Neural cell (in vitro differentiated cells): ENCODE measurements around the gene LBX2. TPM values are rescaled to one million over a fixed set of nuclear protein-coding genes. Genes with fewer than 3 reads are reported as not detected.

Experiments used
- H2AFZ ChIP-seq: fragments of 200-600, 300-800 bp; sonication (generic), shearing (Covaris generic); 2 replicates; pipeline ENCODE4 v1.6.0; 2014; ENCODE audit warnings: low read depth, mild to moderate bottlenecking, antibody characterized with exemption, low read length, moderate library complexity
- H3F3A ChIP-seq: fragments of 200-600 bp; shearing (Covaris generic); 2 replicates; pipeline ENCODE4 v1.6.1; 2016; ENCODE audit warnings: mild to moderate bottlenecking, moderate library complexity, mixed read lengths, antibody characterized with exemption, low read length; ENCODE audit not compliant: insufficient read depth, poor library complexity, severe bottlenecking
- H3K27ac ChIP-seq: fragments of 200-600, 300-800 bp; sonication (generic), shearing (Covaris generic); 2 replicates; pipeline ENCODE4 v1.5.1; 2014; ENCODE audit warnings: mild to moderate bottlenecking, low read length, moderate library complexity
- H3K27me3 ChIP-seq: fragments of 300-800, 200-600 bp; sonication (generic), shearing (Covaris generic); 2 replicates; pipeline ENCODE4 v1.6.0; 2014; ENCODE audit warnings: mild to moderate bottlenecking, low read depth, low read length, moderate library complexity; ENCODE audit not compliant: insufficient read depth
- H3K36me3 ChIP-seq: fragments of 300-800, 200-600 bp; sonication (generic), shearing (Covaris generic); 2 replicates; pipeline ENCODE4 v1.5.1; 2014; ENCODE audit warnings: mild to moderate bottlenecking, antibody characterized with exemption, low read length, moderate library complexity; ENCODE audit not compliant: insufficient read depth
- H3K4me2 ChIP-seq: fragments of 300-800, 200-600 bp; sonication (generic), shearing (Covaris generic); 2 replicates; pipeline ENCODE4 v1.6.0; 2014; ENCODE audit warnings: mild to moderate bottlenecking, low read length
- H3K4me3 ChIP-seq: fragments of 300-800, 200-600 bp; sonication (generic), shearing (Covaris generic); 2 replicates; pipeline ENCODE4 v1.5.1; 2014; ENCODE audit warnings: mild to moderate bottlenecking, low read length, moderate library complexity
- H3K79me2 ChIP-seq: fragments of 200-600 bp; shearing (Covaris generic); replicated peaks from 2 replicates; pipeline ENCODE4 v1.6.0; 2014; ENCODE audit warnings: mild to moderate bottlenecking, low read length, moderate library complexity; ENCODE audit not compliant: insufficient read depth
- H3K9ac ChIP-seq: fragments of 300-800, 200-600 bp; sonication (generic), shearing (Covaris generic); 2 replicates; pipeline ENCODE4 v1.6.1; 2016; ENCODE audit warnings: mild to moderate bottlenecking, low read length, mixed read lengths
- H3K9me2 ChIP-seq: fragments of 200-600 bp; shearing (Covaris generic); 2 replicates; pipeline ENCODE4 v1.6.1; 2016; ENCODE audit warnings: mild to moderate bottlenecking, low read length, mixed read lengths; ENCODE audit not compliant: insufficient read depth
- H3K9me3 ChIP-seq: fragments of 200-600, 300-800 bp; sonication (generic), shearing (Covaris generic); 2 replicates; pipeline ENCODE4 v1.6.1; 2016; ENCODE audit warnings: mild to moderate bottlenecking, mixed run types, low read length, moderate library complexity, mixed read lengths
- H4K20me1 ChIP-seq: fragments of 200-600 bp; shearing (Covaris generic); 2 replicates; pipeline ENCODE4 v1.6.1; 2016; ENCODE audit warnings: mild to moderate bottlenecking, mixed run types; ENCODE audit not compliant: insufficient read depth
- EP300 ChIP-seq: fragments of 450-650 bp; conservative IDR thresholded peaks from 2 replicates; pipeline ENCODE4 v1.6.1; 2014; ENCODE audit warnings: antibody characterized with exemption, mild to moderate bottlenecking, moderate library complexity; ENCODE audit not compliant: poor library complexity, severe bottlenecking
- EZH2 ChIP-seq: fragments of 200-600, 300-800 bp; shearing (Covaris generic), sonication (generic); IDR thresholded peaks from 2 replicates; pipeline ENCODE4 v1.6.1; 2014; ENCODE audit warnings: antibody characterized with exemption, low read length, borderline replicate concordance, mild to moderate bottlenecking; ENCODE audit not compliant: insufficient read depth, poor library complexity, severe bottlenecking
- MXI1 ChIP-seq: fragments of 450-650 bp; conservative IDR thresholded peaks from 2 replicates; pipeline ENCODE4 v1.6.1; 2014; ENCODE audit warnings: antibody characterized with exemption, mild to moderate bottlenecking; ENCODE audit not compliant: poor library complexity, severe bottlenecking
- POLR2AphosphoS5 ChIP-seq: IDR thresholded peaks from 2 replicates; pipeline ENCODE4 v1.6.1; 2012
- RAD21 ChIP-seq: fragments of 450-650 bp; conservative IDR thresholded peaks from 2 replicates; pipeline ENCODE4 v1.6.1; 2014; ENCODE audit warnings: antibody characterized with exemption, mild to moderate bottlenecking, moderate library complexity
- SMC3 ChIP-seq: fragments of 450-650 bp; conservative IDR thresholded peaks from 2 replicates; pipeline ENCODE4 v1.6.1; 2014; ENCODE audit warnings: antibody characterized with exemption, mild to moderate bottlenecking, moderate library complexity; ENCODE audit not compliant: poor library complexity
- TAF1 ChIP-seq: IDR thresholded peaks from 2 replicates; pipeline ENCODE4 v1.6.1; 2012; ENCODE audit warnings: low read depth
- polyA plus RNA-seq: library from polyadenylated mRNA; depleted of rRNA; stranded (reverse); fragments of >200 nt; gene quantifications from 2 replicates; pipeline ENCODE4 v1.2.3, GENCODE V29; 2014
- TF ChIP-seq, protein P1 (sequence below): IDR thresholded peaks from 2 replicates; pipeline ENCODE4 v1.6.1; 2012; ENCODE audit warnings: borderline replicate concordance
- TF ChIP-seq, protein P2 (sequence below): fragments of 450-650 bp; IDR thresholded peaks from 2 replicates; pipeline ENCODE4 v1.5.1; 2014; ENCODE audit warnings: antibody characterized with exemption, mild to moderate bottlenecking, moderate library complexity; ENCODE audit not compliant: poor library complexity, severe bottlenecking

LBX2 gene
- polyA plus RNA-seq, 1 donor from 2014 or later = not detected

DNA sequence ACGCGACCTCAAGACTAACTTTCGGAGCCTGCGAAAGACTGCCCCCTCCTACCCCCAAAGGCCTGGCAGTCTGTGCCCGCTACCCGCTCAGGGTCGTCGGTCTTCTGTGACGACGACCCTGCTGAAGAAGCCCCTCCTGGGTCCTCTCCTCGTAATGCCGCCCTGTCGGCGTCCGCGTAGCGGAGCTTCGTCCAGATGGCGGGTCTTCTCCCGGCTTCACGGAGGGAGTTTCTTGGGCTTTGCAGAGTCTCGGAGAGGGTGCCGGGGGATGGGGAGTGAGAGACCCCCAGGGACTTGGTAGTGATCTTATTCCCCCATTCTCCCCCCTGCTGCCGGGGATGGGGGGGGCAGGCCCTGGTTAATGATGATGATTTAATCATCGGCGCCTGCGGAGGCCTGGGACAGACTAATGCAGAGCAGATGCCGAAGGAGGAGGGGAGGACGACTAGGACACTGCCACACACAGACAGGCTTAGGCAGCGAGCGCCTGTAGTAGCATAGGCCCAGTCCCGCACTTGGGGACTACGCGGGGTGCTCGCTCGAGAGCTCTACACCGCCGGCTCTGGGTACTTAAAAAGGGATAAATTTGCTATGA lies 8.6 kb upstream of the LBX2 start:
- Histone ChIP-seq H3K27ac (peak overlapping the region; percentile 98), H3F3A (peaks cover 3% of the 10 kb centered on the region), H4K20me1 (no peaks in the 10 kb centered on the region), H3K27me3 (peaks cover 75% of the 10 kb centered on the region), H3K36me3 (peaks cover 7% of the 10 kb centered on the region), H3K4me3 (peak overlapping the region; percentile 70), H3K9me3 (no peaks in the 10 kb centered on the region), H3K9ac (peak overlapping the region; percentile 92), H3K79me2 (peaks cover 6% of the 10 kb centered on the region), H2AFZ (peak overlapping the region; percentile 88), H3K9me2 (no peaks in the 10 kb centered on the region), H3K4me2 (peak overlapping the region; percentile 57)
- TF ChIP-seq, protein P1, sequence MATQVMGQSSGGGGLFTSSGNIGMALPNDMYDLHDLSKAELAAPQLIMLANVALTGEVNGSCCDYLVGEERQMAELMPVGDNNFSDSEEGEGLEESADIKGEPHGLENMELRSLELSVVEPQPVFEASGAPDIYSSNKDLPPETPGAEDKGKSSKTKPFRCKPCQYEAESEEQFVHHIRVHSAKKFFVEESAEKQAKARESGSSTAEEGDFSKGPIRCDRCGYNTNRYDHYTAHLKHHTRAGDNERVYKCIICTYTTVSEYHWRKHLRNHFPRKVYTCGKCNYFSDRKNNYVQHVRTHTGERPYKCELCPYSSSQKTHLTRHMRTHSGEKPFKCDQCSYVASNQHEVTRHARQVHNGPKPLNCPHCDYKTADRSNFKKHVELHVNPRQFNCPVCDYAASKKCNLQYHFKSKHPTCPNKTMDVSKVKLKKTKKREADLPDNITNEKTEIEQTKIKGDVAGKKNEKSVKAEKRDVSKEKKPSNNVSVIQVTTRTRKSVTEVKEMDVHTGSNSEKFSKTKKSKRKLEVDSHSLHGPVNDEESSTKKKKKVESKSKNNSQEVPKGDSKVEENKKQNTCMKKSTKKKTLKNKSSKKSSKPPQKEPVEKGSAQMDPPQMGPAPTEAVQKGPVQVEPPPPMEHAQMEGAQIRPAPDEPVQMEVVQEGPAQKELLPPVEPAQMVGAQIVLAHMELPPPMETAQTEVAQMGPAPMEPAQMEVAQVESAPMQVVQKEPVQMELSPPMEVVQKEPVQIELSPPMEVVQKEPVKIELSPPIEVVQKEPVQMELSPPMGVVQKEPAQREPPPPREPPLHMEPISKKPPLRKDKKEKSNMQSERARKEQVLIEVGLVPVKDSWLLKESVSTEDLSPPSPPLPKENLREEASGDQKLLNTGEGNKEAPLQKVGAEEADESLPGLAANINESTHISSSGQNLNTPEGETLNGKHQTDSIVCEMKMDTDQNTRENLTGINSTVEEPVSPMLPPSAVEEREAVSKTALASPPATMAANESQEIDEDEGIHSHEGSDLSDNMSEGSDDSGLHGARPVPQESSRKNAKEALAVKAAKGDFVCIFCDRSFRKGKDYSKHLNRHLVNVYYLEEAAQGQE = peak; percentile 76
- TF ChIP-seq POLR2AphosphoS5 (no peak), MXI1 (no peak), SMC3 (no peak)

DNA sequence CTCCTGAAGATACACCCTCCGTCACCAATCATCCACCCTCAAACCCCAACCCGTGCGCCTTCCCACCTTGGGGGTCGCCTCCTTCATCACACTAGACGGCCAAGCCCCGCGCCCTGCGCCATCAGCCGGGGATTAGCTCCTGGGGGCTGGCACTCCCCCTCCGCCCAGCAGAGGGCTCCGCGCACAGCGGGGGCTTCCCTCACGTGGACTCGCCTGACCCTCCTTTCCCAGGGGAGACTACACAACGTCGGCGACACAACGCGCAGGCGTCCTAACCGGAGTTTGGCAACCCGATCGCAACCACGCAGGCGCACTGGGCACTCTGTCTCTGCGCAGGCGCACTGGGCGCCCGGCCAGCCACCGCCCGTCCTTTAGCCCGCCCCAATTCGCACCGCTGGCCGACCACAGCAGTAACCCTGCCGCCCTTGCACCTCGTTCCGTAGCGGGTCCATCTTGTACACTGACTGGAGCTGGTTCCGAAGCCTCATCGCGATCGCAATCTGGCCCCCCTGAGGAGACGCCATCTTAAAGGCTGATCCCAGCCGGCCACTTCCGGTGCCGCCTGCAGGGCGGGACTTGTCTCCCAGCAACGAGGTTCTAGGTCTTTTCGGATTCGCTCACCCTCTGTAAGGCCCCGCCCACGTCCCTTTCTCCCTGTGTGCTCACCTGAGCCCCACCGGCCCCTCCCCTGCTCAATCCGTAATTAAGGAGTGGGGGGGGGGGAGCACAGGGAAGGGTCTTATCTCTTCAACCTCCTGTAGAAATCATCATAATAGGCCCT lies 7.9 kb upstream of the LBX2 start, which contains the start of gene PCGF1:
Gene PCGF1, minus strand, starts transcription at position 551 of the 781 bp plus-strand sequence. Its CDS starts 27 bp downstream, at position 524.
- H3K9ac ChIP-seq = peak within 1 kb of the TSS; percentile 92
- peak within 1 kb of the TSS; percentile 88 for H2AFZ ChIP-seq
- peak; percentile 72 for TF ChIP-seq SMC3
- TF ChIP-seq, protein P1 = peak; percentile 16
- TF ChIP-seq TAF1 = peak; percentile 91
- TF ChIP-seq RAD21 = peak; percentile 59
- TF ChIP-seq MXI1 = peak; percentile 75
- TF ChIP-seq, protein P2, sequence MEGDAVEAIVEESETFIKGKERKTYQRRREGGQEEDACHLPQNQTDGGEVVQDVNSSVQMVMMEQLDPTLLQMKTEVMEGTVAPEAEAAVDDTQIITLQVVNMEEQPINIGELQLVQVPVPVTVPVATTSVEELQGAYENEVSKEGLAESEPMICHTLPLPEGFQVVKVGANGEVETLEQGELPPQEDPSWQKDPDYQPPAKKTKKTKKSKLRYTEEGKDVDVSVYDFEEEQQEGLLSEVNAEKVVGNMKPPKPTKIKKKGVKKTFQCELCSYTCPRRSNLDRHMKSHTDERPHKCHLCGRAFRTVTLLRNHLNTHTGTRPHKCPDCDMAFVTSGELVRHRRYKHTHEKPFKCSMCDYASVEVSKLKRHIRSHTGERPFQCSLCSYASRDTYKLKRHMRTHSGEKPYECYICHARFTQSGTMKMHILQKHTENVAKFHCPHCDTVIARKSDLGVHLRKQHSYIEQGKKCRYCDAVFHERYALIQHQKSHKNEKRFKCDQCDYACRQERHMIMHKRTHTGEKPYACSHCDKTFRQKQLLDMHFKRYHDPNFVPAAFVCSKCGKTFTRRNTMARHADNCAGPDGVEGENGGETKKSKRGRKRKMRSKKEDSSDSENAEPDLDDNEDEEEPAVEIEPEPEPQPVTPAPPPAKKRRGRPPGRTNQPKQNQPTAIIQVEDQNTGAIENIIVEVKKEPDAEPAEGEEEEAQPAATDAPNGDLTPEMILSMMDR = peak; percentile 75
- TF ChIP-seq EZH2 = no peak
- TF ChIP-seq EP300 = peak; percentile 72
- TF ChIP-seq POLR2AphosphoS5 = peak; percentile 92
- peaks cover 3% of the 10 kb centered on the region for H3F3A ChIP-seq
- H3K27ac ChIP-seq = peak within 1 kb of the TSS; percentile 98
- H3K4me3 ChIP-seq = peak within 1 kb of the TSS; percentile 70
- no peaks in the 10 kb centered on the region for H3K9me2 ChIP-seq
- no peaks in the 10 kb centered on the region for H4K20me1 ChIP-seq
- H3K27me3 ChIP-seq = peaks cover 76% of the 10 kb centered on the region
- H3K36me3 ChIP-seq = peaks cover 7% of the 10 kb centered on the region
- peaks cover 6% of the 10 kb centered on the region for H3K79me2 ChIP-seq
- peak within 1 kb of the TSS; percentile 91 for H3K4me2 ChIP-seq
- H3K9me3 ChIP-seq = no peaks in the 10 kb centered on the region
